Measurements from ENCODE around the gene RASSF7. TPM values are rescaled to one million over a fixed set of nuclear protein-coding genes. Genes with fewer than 3 reads are reported as not detected.
A peak's percentile ranks its signal among the peaks of the same experiment; 100 is the strongest.

Gene RASSF7
- total and polyA plus RNA-seq, 10 of the 15 experiments (the other 5 are each of a cell fraction or from before 2014, with no cell fraction given): 0.39 to 29.7 (median 13.2) TPM

DNA sequence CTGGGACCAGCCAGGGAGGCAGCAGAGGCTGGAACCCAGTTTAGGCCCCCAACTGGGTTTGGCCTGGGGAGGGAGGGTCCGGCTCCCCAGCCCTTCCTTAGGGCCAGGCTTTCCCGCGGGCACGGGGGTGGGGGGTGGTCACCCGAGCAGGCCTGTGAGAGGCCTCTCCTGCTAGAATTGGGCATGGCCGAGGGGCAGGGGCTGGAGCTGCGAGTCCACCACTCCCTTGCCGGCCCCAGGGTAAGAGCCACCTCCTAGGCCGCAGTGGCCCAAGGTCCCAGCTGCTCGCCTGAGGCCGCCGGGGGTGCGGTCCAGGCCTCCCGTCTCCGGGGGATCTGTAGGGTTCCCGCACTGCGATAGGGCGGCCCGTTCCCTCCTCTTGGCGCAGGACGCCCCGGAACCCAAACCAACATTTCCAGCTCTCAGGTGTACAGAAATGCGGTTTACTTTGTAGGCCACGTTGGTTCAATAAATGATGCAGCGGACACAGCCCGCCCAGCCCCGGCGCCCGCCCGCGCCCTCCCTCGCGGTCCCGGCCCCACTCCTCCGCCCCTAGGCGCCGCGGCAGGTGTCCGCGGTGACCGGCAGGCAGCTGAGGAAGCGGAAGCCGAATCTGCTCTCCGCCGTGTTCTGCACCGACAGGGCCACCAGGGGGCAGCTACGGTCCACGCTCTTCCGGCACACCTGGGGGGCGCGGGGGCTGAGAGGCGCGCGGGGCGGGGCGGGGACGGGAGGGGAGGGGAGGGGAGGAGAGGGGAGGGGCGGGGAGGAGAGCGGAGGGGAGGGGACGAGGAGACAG, 6.1 kb upstream of the RASSF7 start (continued):
- TF ChIP-seq, protein P1, sequence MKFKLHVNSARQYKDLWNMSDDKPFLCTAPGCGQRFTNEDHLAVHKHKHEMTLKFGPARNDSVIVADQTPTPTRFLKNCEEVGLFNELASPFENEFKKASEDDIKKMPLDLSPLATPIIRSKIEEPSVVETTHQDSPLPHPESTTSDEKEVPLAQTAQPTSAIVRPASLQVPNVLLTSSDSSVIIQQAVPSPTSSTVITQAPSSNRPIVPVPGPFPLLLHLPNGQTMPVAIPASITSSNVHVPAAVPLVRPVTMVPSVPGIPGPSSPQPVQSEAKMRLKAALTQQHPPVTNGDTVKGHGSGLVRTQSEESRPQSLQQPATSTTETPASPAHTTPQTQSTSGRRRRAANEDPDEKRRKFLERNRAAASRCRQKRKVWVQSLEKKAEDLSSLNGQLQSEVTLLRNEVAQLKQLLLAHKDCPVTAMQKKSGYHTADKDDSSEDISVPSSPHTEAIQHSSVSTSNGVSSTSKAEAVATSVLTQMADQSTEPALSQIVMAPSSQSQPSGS (IDR thresholded peaks at IDR 0.05; ENCODE audit: low read length): no peak
- TF ChIP-seq SMAD1 (IDR thresholded peaks at IDR 0.05; ENCODE audit: low read depth, partially characterized antibody) (no peak), IKZF1 (conservative IDR thresholded peaks at IDR 0.05) (0 out of 2 replicates have a peak, but pooled peaks have one; percentile 16), KAT2A (conservative IDR thresholded peaks at IDR 0.05; ENCODE audit: control insufficient read depth, low read depth, low read length) (no peak), FOS (IDR thresholded peaks at IDR 0.05; ENCODE audit: borderline replicate concordance, extremely low read depth, insufficient read length) (no peak), ZNF217 (IDR thresholded peaks at IDR 0.05) (no peak), SMC3 (IDR thresholded peaks at IDR 0.05; ENCODE audit: borderline replicate concordance, low read length) (peak; percentile 51; the same call in 1 of the 2 replicates), MXI1 (IDR thresholded peaks at IDR 0.05; ENCODE audit: low read depth, low read length) (no peak), EED (IDR thresholded peaks at IDR 0.05; ENCODE audit: low read depth) (no peak), ESRRA (IDR thresholded peaks at IDR 0.05; ENCODE audit: low read length) (no peak), BHLHE40 (IDR thresholded peaks at IDR 0.05; ENCODE audit: borderline replicate concordance in 1 of 2, low read depth in 2 of 2, low read length in 1 of 2) (peak; percentile 32 to 49; a peak in 2 of 4 replicates), MTA3 (IDR thresholded peaks at IDR 0.05; ENCODE audit: borderline replicate concordance, low read length) (no peak), JUNB (IDR thresholded peaks at IDR 0.05) (no peak), PAX5 (IDR thresholded peaks at IDR 0.05; ENCODE audit: borderline replicate concordance, low read depth, low read length) (no peak), FOXM1 (IDR thresholded peaks at IDR 0.05; ENCODE audit: low read depth, low read length) (no peak), YY1 (IDR thresholded peaks at IDR 0.05; ENCODE audit: low read depth, low read length) (0 out of 2 replicates have a peak, but pooled peaks have one; percentile 21), TCF3 (IDR thresholded peaks at IDR 0.05; ENCODE audit: borderline replicate concordance, insufficient read depth, low read depth, low read length) (peak; percentile 79), BMI1 (IDR thresholded peaks at IDR 0.05; ENCODE audit: borderline replicate concordance) (no peak), MTA2 (IDR thresholded peaks at IDR 0.05; ENCODE audit: low read depth) (no peak)
- TF ChIP-seq, protein P2, sequence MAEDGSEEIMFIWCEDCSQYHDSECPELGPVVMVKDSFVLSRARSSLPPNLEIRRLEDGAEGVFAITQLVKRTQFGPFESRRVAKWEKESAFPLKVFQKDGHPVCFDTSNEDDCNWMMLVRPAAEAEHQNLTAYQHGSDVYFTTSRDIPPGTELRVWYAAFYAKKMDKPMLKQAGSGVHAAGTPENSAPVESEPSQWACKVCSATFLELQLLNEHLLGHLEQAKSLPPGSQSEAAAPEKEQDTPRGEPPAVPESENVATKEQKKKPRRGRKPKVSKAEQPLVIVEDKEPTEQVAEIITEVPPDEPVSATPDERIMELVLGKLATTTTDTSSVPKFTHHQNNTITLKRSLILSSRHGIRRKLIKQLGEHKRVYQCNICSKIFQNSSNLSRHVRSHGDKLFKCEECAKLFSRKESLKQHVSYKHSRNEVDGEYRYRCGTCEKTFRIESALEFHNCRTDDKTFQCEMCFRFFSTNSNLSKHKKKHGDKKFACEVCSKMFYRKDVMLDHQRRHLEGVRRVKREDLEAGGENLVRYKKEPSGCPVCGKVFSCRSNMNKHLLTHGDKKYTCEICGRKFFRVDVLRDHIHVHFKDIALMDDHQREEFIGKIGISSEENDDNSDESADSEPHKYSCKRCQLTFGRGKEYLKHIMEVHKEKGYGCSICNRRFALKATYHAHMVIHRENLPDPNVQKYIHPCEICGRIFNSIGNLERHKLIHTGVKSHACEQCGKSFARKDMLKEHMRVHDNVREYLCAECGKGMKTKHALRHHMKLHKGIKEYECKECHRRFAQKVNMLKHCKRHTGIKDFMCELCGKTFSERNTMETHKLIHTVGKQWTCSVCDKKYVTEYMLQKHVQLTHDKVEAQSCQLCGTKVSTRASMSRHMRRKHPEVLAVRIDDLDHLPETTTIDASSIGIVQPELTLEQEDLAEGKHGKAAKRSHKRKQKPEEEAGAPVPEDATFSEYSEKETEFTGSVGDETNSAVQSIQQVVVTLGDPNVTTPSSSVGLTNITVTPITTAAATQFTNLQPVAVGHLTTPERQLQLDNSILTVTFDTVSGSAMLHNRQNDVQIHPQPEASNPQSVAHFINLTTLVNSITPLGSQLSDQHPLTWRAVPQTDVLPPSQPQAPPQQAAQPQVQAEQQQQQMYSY (CRISPR knock-in tag; IDR thresholded peaks at IDR 0.05): no peak
- TF ChIP-seq, protein P3, sequence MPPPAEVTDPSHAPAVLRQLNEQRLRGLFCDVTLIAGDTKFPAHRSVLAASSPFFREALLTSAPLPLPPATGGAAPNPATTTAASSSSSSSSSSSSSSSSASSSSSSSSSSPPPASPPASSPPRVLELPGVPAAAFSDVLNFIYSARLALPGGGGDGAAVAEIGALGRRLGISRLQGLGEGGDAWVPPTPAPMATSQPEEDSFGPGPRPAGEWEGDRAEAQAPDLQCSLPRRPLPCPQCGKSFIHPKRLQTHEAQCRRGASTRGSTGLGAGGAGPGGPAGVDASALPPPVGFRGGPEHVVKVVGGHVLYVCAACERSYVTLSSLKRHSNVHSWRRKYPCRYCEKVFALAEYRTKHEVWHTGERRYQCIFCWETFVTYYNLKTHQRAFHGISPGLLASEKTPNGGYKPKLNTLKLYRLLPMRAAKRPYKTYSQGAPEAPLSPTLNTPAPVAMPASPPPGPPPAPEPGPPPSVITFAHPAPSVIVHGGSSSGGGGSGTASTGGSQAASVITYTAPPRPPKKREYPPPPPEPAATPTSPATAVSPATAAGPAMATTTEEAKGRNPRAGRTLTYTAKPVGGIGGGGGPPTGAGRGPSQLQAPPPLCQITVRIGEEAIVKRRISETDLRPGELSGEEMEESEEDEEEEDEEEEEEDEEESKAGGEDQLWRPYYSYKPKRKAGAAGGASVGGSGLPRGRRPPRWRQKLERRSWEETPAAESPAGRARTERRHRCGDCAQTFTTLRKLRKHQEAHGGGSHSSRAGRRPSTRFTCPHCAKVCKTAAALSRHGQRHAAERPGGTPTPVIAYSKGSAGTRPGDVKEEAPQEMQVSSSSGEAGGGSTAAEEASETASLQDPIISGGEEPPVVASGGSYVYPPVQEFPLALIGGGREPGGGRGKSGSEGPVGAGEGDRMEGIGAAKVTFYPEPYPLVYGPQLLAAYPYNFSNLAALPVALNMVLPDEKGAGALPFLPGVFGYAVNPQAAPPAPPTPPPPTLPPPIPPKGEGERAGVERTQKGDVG (CRISPR knock-in tag; IDR thresholded peaks at IDR 0.05): no peak

Data from GM12878 (cell line).